IMR-90 (cell line): ENCODE data around the gene EYS. TPM values are rescaled to one million over a fixed set of nuclear protein-coding genes. Genes with fewer than 3 reads are reported as not detected.

Experiments
- ATAC-seq: fragments of 200-7000 bp; cut with Tn5 transposase; 2 replicates; pipeline ENCODE4 v1.9.1; 2020; ENCODE audit warnings: low read depth, mild to moderate bottlenecking, moderate library complexity
- BruUV-seq: library from RNA; stranded (reverse); fragments of 400-500 nt; replicated peaks from 2 replicates; lab custom pipeline; 2021; lab: Mats Ljungman, UMichigan
- CTCF ChIA-PET: fragments of 300-600 bp; formaldehyde crosslinking; extraction: SDS; loops from one replicate; lab custom pipeline; 2021; ENCODE audit warnings: antibody characterized with exemption; lab: Yijun Ruan, JAX
- POLR2A ChIA-PET: fragments of 300-600 bp; sonication (Branson Sonifier 250); formaldehyde crosslinking; loops from one replicate; lab custom pipeline; 2022; ENCODE audit warnings: antibody characterized with exemption; ENCODE audit not compliant: unreplicated experiment; lab: Charles Lee
- DNase-seq: peaks from one replicate; pipeline ENCODE4 v3.0.0; 2013
- H2AFZ ChIP-seq: replicated peaks from 2 replicates; pipeline ENCODE3; 2013; ENCODE audit warnings: low read length, mild to moderate bottlenecking; ENCODE audit not compliant: poor library complexity
- H2AK5ac ChIP-seq: 2 replicates; pipeline ENCODE4 v1.6.1; 2013; ENCODE audit warnings: low read depth, low read length, inconsistent platforms
- H2AK9ac ChIP-seq: replicated peaks from 2 replicates; pipeline ENCODE3; 2013; ENCODE audit warnings: mild to moderate bottlenecking, low read depth, low read length, moderate library complexity; ENCODE audit not compliant: poor library complexity
- H2BK120ac ChIP-seq: 2 replicates; pipeline ENCODE4 v1.6.1; 2013; ENCODE audit warnings: low read depth, low read length, inconsistent platforms
- H2BK15ac ChIP-seq: 3 replicates; pipeline ENCODE4 v1.6.1; 2013; ENCODE audit warnings: low read depth, low read length, inconsistent platforms
- H2BK20ac ChIP-seq: 2 replicates; pipeline ENCODE4 v1.6.1; 2013; ENCODE audit warnings: low read depth, mild to moderate bottlenecking, inconsistent platforms, low read length, moderate library complexity
- H2BK5ac ChIP-seq: 2 replicates; pipeline ENCODE4 v1.6.1; 2013; ENCODE audit warnings: mild to moderate bottlenecking, low read depth, low read length, inconsistent platforms; ENCODE audit not compliant: poor library complexity, severe bottlenecking
- H3K14ac ChIP-seq: replicated peaks from 2 replicates; pipeline ENCODE4 v1.6.1; 2013; ENCODE audit warnings: low read depth, low read length, inconsistent platforms
- H3K18ac ChIP-seq: 2 replicates; pipeline ENCODE4 v1.6.1; 2013; ENCODE audit warnings: low read depth, low read length, control low read depth
- H3K23ac ChIP-seq: 2 replicates; pipeline ENCODE4 v1.6.1; 2013; ENCODE audit warnings: low read depth, low read length, inconsistent platforms
- H3K27ac ChIP-seq: 2 replicates; pipeline ENCODE4 v1.5.1; 2013; ENCODE audit warnings: mild to moderate bottlenecking, control low read depth, low read length; ENCODE audit not compliant: insufficient read depth
- H3K27me3 ChIP-seq: 2 replicates; pipeline ENCODE4 v1.6.1; 2013; ENCODE audit warnings: low read length; ENCODE audit not compliant: control insufficient read depth, insufficient read depth
- H3K36me3 ChIP-seq: 2 replicates; pipeline ENCODE4 v1.6.1; 2013; ENCODE audit warnings: low read length, mixed read lengths; ENCODE audit not compliant: control insufficient read depth, insufficient read depth
- H3K4ac ChIP-seq: 2 replicates; pipeline ENCODE4 v1.6.1; 2013; ENCODE audit warnings: low read depth, low read length, inconsistent platforms
- H3K4me1 ChIP-seq: 2 replicates; pipeline ENCODE4 v1.6.1; 2013; ENCODE audit warnings: low read length, mixed read lengths; ENCODE audit not compliant: control insufficient read depth, insufficient read depth
- H3K4me2 ChIP-seq: 2 replicates; pipeline ENCODE4 v1.6.1; 2013; ENCODE audit warnings: low read depth, mild to moderate bottlenecking, control low read depth, low read length, moderate library complexity
- H3K4me3 ChIP-seq: 2 replicates; pipeline ENCODE4 v1.5.1; 2013; ENCODE audit warnings: low read depth, mild to moderate bottlenecking, control low read depth, low read length, moderate library complexity; ENCODE audit not compliant: insufficient read depth
- H3K56ac ChIP-seq: 2 replicates; pipeline ENCODE4 v1.6.1; 2013; ENCODE audit warnings: low read length, inconsistent platforms; ENCODE audit not compliant: insufficient read depth; ENCODE audit errors: extremely low read depth
- H3K79me1 ChIP-seq, 2 experiments: 2 replicates each; pipeline ENCODE4 v1.6.1; 2013; ENCODE audit warnings: low read length in 2 of 2, inconsistent platforms in 1 of 2, low read depth in 1 of 2
- H3K9ac ChIP-seq: 2 replicates; pipeline ENCODE4 v1.6.1; 2013; ENCODE audit warnings: low read depth, low read length, control low read depth
- H3K9me1 ChIP-seq: 2 replicates; pipeline ENCODE4 v1.6.1; 2013; ENCODE audit warnings: low read length, inconsistent platforms; ENCODE audit not compliant: insufficient read depth
- H3K9me3 ChIP-seq: 2 replicates; pipeline ENCODE4 v1.6.1; 2013; ENCODE audit warnings: low read length; ENCODE audit not compliant: control insufficient read depth, insufficient read depth
- H4K20me1 ChIP-seq: 2 replicates; pipeline ENCODE4 v1.6.1; 2013; ENCODE audit warnings: low read length, inconsistent platforms; ENCODE audit not compliant: insufficient read depth
- H4K5ac ChIP-seq: 2 replicates; pipeline ENCODE4 v1.6.1; 2013; ENCODE audit warnings: mild to moderate bottlenecking, low read depth, low read length, control low read depth
- H4K8ac ChIP-seq, 2 experiments: 2 replicates each; pipeline ENCODE4 v1.6.1; 2013; ENCODE audit warnings: low read depth in 2 of 2, low read length in 2 of 2, control low read depth in 1 of 2, inconsistent platforms in 1 of 2
- H4K91ac ChIP-seq: 2 replicates; pipeline ENCODE4 v1.6.1; 2013; ENCODE audit warnings: low read depth, low read length, inconsistent platforms; ENCODE audit not compliant: insufficient read depth
- BHLHE40 ChIP-seq: fragments of 150-350 bp; IDR thresholded peaks from 2 replicates; pipeline ENCODE4 v1.6.1; 2016; ENCODE audit warnings: mild to moderate bottlenecking, low read depth, low read length
- CTCF ChIP-seq: conservative IDR thresholded peaks from 2 replicates; pipeline ENCODE4 v1.5.1; 2012; ENCODE audit warnings: mild to moderate bottlenecking, low read depth, low read length, improper control_type of control experiment
- ELK1 ChIP-seq: fragments of 150-350 bp; IDR thresholded peaks from 2 replicates; pipeline ENCODE4 v1.6.1; 2016; ENCODE audit warnings: low read depth, mild to moderate bottlenecking, low read length, moderate library complexity, borderline replicate concordance
- FOS ChIP-seq: fragments of 150-350 bp; IDR thresholded peaks from 2 replicates; pipeline ENCODE4 v1.6.1; 2016; ENCODE audit warnings: low read depth, low read length
- MAZ ChIP-seq: IDR thresholded peaks from 2 replicates; pipeline ENCODE4 v1.6.1; 2012; ENCODE audit warnings: low read depth, mild to moderate bottlenecking, low read length, improper control_type of control experiment, moderate library complexity, borderline replicate concordance
- POLR2A ChIP-seq: IDR thresholded peaks from 2 replicates; pipeline ENCODE4 v1.6.1; 2012; ENCODE audit warnings: mild to moderate bottlenecking, low read depth, low read length
- RAD21 ChIP-seq: IDR thresholded peaks from 2 replicates; pipeline ENCODE4 v1.6.1; 2012; ENCODE audit warnings: low read length, improper control_type of control experiment
- RFX5 ChIP-seq: IDR thresholded peaks from 2 replicates; pipeline ENCODE4 v1.8.0; 2012; ENCODE audit warnings: low read depth, mild to moderate bottlenecking, low read length, moderate library complexity
- SMC3 ChIP-seq: fragments of 150-350 bp; IDR thresholded peaks from 2 replicates; pipeline ENCODE4 v1.6.1; 2016; ENCODE audit warnings: low read depth, mild to moderate bottlenecking, antibody characterized with exemption, low read length, moderate library complexity
- WGBS, 2 experiments: methylation state at CpG; one replicate each; pipeline versions ENCODE4 v1.1.5 to v1.1.7; 2013; ENCODE audit warnings: missing lambda C conversion rate in 2 of 2; ENCODE audit not compliant: insufficient read length in 1 of 2; ENCODE audit errors: extremely low coverage in 2 of 2; 5-methylcytosine and 5-hydroxymethylcytosine counted together
- dilution Hi-C: fragments of 300-500 bp; cut with HindIII; formaldehyde crosslinking; loops from one replicate; pipeline ENCODE4 v1.14.3; 2018; ENCODE audit warnings: low sequenced_read_pairs; ENCODE audit not compliant: unreplicated experiment
- in situ Hi-C: fragments of 300-500 bp; cut with MboI; formaldehyde crosslinking; loops from 3 replicates; pipeline ENCODE4 v1.14.3; 2019; ENCODE audit warnings: low sequenced_read_pairs, inconsistent platforms, mixed read lengths
- intact Hi-C: fragments of 100-400 bp; cut with micrococcal nuclease; formaldehyde crosslinking; loops from 2 replicates; pipeline ENCODE4 v1.10.0; 2022
- polyA plus RNA-seq, 3 experiments: library from polyadenylated mRNA; depleted of rRNA; stranded (reverse); fragments of >200 nt; gene quantifications; 2 replicates each; pipeline ENCODE4 v1.2.3, GENCODE V29; 2012; ENCODE audit warnings: low replicate concordance in 1 of 3
- total RNA-seq: library from RNA; depleted of rRNA; stranded (reverse); fragments of >200 nt; gene quantifications from 2 replicates; pipeline ENCODE4 v1.2.3, GENCODE V29; 2012

The EYS gene
- total and polyA plus RNA-seq, 2 of the 4 experiments (the other 2 are of a cell fraction): under 0.01 TPM; not detected in 1

DNA sequence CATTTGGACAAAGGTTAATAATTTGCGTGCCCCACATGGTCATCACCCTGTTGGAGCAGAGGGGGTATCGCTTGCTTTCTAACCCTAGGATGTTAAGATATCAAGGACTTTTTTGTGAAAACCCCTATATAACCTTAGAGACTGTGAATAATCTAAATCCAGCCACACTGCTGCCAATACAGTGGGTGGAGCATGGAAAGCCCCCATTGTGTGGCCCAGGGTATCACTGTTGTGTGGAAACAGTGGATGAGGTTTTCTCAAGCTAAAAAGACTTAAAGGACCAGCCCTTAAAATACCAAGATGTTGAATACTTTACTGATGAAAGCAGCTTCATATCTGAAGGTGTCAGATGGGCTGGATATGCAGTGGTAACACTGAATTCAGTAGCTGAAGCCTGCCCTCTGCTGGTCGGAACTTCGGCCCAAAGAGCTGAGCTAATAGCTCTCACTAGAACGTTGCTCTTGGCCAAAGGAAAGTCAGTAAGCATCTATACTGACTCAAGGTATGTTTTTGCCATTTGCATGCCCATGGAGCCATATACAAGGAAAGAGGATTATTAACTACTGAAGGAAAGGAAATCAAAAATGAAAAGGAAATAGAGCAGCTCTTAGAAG, 1376.2 kb downstream of the EYS start:
- H3K56ac ChIP-seq: no peak overlapping the region
- intact Hi-C loops (loop anchor here (1.0 to 10.0 kb wide), 4 partner anchors 50 to 516 kb away; no protein-coding TSS in a partner anchor), dilution Hi-C loops (no loop called here), in situ Hi-C loops (loop anchor here (5.0 to 10.0 kb wide), 2 partner anchors 318 to 406 kb away; no protein-coding TSS in a partner anchor)
- H3K36me3 ChIP-seq: no peaks in the 10 kb centered on the region
- H2BK5ac ChIP-seq: no peak overlapping the region
- H3K4ac ChIP-seq: peak overlapping the region; percentile 48
- ChIA-PET CTCF (interaction anchor here (0.6 to 3.8 kb wide), 12 partner anchors 8 to 318 kb away, joined by 3 to 42 read pairs (median 4); no protein-coding TSS in a partner anchor), POLR2A (no interaction called here)
- peak overlapping the region in 1 of 2 experiments; percentile 45; a peak in 2 of 4 replicates for H4K8ac ChIP-seq
- peak overlapping the region; percentile 20; the same call in 1 of the 3 replicates for H2BK15ac ChIP-seq
- H3K18ac ChIP-seq: no peak overlapping the region
- no peaks in the 10 kb centered on the region; the same call in 1 of the 2 replicates for H3K9me3 ChIP-seq
- WGBS, 2 experiments: no CpG with 5 or more reads among the region's 5 CpGs
- H4K91ac ChIP-seq: peak overlapping the region; percentile 60
- H3K4me1 ChIP-seq: no peaks in the 10 kb centered on the region
- H3K27ac ChIP-seq: no peak overlapping the region
- H2BK120ac ChIP-seq: peak overlapping the region; percentile 64
- H3K79me1 ChIP-seq: no peaks in the 10 kb centered on the region
- no peak overlapping the region for H4K5ac ChIP-seq
- H3K27me3 ChIP-seq: no peaks in the 10 kb centered on the region
- no peaks in the 10 kb centered on the region for H3K9me1 ChIP-seq
- H2AK9ac ChIP-seq: peak overlapping the region; percentile 35
- DNase-seq (peak; percentile 77), ATAC-seq (peak; percentile 91)
- H3K23ac ChIP-seq: no peak overlapping the region
- no peak overlapping the region for H3K4me3 ChIP-seq
- H3K14ac ChIP-seq: peak overlapping the region; percentile 20; the same call in 1 of the 2 replicates
- no peak overlapping the region for H3K9ac ChIP-seq
- peak overlapping the region; percentile 48 for H2AK5ac ChIP-seq
- peak overlapping the region; percentile 60; the same call in 1 of the 2 replicates for H2BK20ac ChIP-seq
- H2AFZ ChIP-seq: peak overlapping the region; percentile 63
- no peaks in the 10 kb centered on the region for H4K20me1 ChIP-seq
- H3K4me2 ChIP-seq: no peak overlapping the region
- TF ChIP-seq FOS (no peak), SMC3 (peak; percentile 88), RAD21 (peak; percentile 87), BHLHE40 (no peak), POLR2A (no peak), RFX5 (no peak), MAZ (no peak), CTCF (peak; percentile 82), ELK1 (no peak)
- no TSS peak for BruUV-seq
